GM12892 (cell line): ENCODE measurements around the gene EXOC6.

Experiments
- POLR2A ChIP-seq: IDR thresholded peaks from 2 replicates; pipeline ENCODE4 v1.6.1; 2011; ENCODE audit warnings: low read depth, low read length, control low read depth
- POLR2AphosphoS5 ChIP-seq: IDR thresholded peaks from 2 replicates; pipeline ENCODE4 v1.6.1; 2011; ENCODE audit warnings: low read depth, low read length, control low read depth
- TAF1 ChIP-seq: IDR thresholded peaks from 2 replicates; pipeline ENCODE4 v1.6.1; 2011; ENCODE audit warnings: low read depth, mild to moderate bottlenecking, control low read depth, low read length, borderline replicate concordance

DNA sequence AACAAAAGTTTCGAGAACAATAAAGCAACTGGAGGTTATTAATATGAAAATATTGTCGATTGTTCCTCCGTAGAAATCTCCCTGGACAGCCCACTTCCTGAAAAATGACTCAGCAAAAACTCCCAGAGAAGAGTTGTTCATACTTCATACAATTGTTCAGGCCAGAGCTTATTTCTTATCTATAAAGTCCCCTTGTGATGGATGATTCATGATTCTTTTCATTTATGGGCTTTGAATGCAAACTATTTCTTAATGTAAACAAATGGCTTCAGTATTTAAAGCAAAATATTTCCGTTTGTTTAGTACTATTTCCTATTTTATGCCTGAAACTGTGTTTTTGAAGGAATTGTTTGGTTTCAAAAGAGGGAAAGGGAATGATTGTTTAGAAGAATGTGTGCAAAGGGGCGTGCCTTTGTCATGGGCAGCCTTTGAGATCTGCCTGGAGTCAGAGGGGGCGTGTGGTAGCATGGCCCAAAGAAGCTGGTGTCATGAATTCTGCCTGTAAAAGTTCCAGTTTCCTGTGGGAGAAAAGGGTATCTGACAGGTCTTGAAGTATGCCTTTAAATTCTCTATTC is 26.2 kb upstream of the EXOC6 start:
- TF ChIP-seq POLR2AphosphoS5 (no peak), POLR2A (no peak), TAF1 (no peak)
